ENCODE results near the gene UROC1. TPM values are rescaled to one million over a fixed set of nuclear protein-coding genes. Genes with fewer than 3 reads are reported as not detected.

The UROC1 gene
- total RNA-seq, 1 donor from 2014 or later = not detected

DNA sequence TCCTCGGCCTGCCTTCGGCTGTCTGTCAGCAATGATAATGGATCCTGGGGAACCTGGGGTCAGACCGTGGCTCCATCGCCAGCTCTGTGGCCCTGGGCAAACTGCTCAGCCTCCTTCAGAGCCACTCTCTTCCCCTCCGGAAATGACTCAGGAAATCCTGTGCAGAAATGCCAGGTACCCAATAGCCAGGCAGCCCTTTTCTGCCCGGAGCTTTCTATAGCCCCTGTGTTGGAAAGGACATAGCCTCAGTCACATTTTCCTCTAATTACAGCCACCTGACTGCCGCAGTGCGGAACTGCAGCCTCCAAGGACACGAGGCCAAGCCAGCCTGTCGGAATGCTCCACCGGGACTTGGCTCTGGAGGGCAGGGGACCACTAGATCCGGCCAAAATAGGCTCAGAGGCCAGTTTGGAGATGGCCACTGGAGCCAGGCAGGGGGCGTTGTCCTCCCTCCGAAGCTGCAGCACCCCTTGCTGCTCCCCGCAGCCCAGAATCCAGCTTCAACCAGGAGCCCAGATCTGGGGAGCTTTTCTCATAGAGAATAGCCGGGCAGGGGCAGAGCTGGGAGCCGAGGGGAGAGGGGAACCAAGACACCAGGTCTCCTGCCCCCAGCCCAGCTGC lies 30.3 kb downstream of the UROC1 start:
- no peaks in the 10 kb centered on the region for H3K36me3 ChIP-seq (ENCODE audit: control insufficient read depth, insufficient read depth, low read length)
- H3K27me3 ChIP-seq (ENCODE audit: control insufficient read depth, insufficient read depth, low read length) = no peaks in the 10 kb centered on the region
- DNase-seq (ENCODE audit: low read depth) = peak; percentile 58
- TF ChIP-seq, protein P1, sequence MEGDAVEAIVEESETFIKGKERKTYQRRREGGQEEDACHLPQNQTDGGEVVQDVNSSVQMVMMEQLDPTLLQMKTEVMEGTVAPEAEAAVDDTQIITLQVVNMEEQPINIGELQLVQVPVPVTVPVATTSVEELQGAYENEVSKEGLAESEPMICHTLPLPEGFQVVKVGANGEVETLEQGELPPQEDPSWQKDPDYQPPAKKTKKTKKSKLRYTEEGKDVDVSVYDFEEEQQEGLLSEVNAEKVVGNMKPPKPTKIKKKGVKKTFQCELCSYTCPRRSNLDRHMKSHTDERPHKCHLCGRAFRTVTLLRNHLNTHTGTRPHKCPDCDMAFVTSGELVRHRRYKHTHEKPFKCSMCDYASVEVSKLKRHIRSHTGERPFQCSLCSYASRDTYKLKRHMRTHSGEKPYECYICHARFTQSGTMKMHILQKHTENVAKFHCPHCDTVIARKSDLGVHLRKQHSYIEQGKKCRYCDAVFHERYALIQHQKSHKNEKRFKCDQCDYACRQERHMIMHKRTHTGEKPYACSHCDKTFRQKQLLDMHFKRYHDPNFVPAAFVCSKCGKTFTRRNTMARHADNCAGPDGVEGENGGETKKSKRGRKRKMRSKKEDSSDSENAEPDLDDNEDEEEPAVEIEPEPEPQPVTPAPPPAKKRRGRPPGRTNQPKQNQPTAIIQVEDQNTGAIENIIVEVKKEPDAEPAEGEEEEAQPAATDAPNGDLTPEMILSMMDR (IDR thresholded peaks at IDR 0.05; ENCODE audit: insufficient read depth, low read length, severe bottlenecking) = no peak
- no peak overlapping the region for H3K4me3 ChIP-seq (ENCODE audit: low read depth, low read length)
- no peak for FAIRE-seq

DNA sequence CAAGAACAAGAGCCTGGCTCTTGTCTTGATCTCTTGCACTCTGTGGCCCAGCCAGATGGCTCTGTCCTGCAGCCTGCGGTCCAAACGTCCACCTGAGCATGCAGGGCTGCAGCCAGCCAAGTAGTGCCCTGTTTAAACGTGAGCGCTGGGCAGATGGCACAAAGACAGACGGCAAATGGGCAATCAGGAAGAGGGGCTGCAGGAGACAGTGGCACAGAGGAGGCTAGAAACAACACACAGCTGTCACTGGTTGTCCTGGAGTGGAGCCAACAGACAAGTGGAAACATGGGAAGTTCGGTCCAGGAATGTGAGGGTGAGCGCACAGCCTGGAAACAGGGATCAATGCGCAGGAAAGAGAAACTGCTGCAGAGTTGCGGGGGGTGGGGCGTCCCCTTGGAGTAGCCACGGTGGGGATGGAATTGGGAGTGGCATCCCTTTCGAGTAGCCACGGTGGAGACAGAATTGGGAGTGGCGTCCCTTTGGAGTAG lies 31.2 kb downstream of the UROC1 start:
- FAIRE-seq (peak; percentile 66), DNase-seq (ENCODE audit: low read depth) (peak; percentile 43)

DNA sequence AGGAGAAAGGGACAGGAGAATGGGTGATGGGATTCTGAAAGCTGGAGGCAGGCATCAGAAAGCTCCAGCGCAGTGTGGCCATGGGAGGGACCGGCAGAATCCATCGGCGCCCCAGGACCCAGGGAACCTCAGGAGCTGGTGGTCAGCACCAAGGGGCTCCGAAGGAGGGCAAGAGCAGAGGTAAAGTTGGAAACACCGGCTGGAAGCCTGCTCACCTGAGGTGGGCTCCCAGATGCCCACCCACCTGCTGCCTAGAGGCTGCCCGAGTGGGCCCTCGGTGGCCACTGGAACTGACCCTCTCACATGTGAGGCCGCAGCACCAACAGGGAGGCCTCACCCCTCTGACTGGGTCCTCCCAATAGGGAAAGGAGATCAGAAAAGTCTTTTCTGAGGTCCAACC lies 31.6 kb downstream of the UROC1 start:
- DNase-seq (ENCODE audit: low read depth) = no peak
- FAIRE-seq = no peak
- H3K36me3 ChIP-seq (ENCODE audit: control insufficient read depth, insufficient read depth, low read length) = no peaks in the 10 kb centered on the region
- H3K27me3 ChIP-seq (ENCODE audit: control insufficient read depth, insufficient read depth, low read length) = no peaks in the 10 kb centered on the region
- H3K4me3 ChIP-seq (ENCODE audit: low read depth, low read length) = no peak overlapping the region
- TF ChIP-seq, protein P1 (IDR thresholded peaks at IDR 0.05; ENCODE audit: insufficient read depth, low read length, severe bottlenecking) = no peak

More for the DNA sequence above, 31.2 kb downstream of the UROC1 start:
- Histone ChIP-seq H3K36me3 (ENCODE audit: control insufficient read depth, insufficient read depth, low read length) (no peaks in the 10 kb centered on the region), H3K27me3 (ENCODE audit: control insufficient read depth, insufficient read depth, low read length) (no peaks in the 10 kb centered on the region), H3K4me3 (ENCODE audit: low read depth, low read length) (no peak overlapping the region)
- TF ChIP-seq, protein P1 (IDR thresholded peaks at IDR 0.05; ENCODE audit: insufficient read depth, low read length, severe bottlenecking) = no peak

DNA sequence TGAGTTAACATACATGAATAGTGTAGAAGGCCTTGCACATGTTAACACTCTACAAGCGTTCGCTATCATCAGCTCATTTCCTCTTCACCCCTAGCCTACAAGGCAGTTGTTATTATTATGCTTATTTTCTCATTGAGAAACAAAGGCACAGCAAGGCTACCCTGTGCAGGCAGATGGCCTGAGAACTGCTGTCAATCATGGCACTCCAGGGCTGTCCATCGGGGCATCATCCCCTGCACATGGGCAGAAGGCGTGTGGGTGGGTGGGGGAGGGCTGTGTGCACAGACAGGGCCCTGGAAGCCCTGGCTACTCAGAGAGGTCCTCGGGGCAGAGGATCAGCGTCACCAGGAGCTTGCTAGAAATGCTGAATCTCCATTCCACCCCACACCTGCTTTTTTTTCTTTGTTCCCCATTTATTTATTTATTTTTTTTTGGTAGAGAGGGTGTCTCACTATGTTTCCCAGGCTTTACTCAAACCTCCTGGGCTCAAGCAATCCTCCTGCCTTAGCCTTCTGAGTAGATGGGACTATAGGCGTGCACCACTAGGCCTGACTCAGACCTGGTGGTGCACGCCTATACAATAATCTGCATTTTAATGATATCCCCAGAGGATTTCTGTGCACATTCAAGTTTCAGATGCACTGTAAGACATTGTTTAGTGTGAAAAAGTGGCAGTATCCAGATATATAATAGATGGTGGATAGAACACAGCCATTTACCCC lies 32.2 kb downstream of the UROC1 start:
- TF ChIP-seq, protein P1 (IDR thresholded peaks at IDR 0.05; ENCODE audit: insufficient read depth, low read length, severe bottlenecking) = no peak
- no peak for FAIRE-seq

DNA sequence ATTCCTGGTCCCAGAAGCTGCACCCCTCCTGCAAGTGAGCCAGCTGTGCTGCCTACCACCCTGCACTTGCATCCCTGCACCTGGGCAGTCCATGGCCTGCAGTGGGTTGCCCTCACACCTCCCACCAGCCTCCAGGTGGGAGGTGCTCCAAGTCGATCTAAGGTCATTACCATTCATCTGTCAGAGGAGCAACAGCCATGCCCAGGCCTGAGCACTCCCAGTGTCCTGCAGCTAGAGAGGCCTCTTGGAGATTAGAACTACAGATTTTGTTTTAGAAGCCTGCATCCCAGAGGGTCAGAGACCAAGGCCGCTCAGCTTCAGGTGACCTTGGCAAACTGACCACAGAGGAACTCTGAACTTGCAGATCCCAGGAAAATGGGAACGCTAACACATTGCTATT lies 32.9 kb downstream of the UROC1 start:
- DNase-seq (ENCODE audit: low read depth) (no peak), FAIRE-seq (no peak)
- Histone ChIP-seq H3K4me3 (ENCODE audit: low read depth, low read length) (no peak overlapping the region), H3K27me3 (ENCODE audit: control insufficient read depth, insufficient read depth, low read length) (no peaks in the 10 kb centered on the region), H3K36me3 (ENCODE audit: control insufficient read depth, insufficient read depth, low read length) (no peaks in the 10 kb centered on the region)
- TF ChIP-seq, protein P1 (IDR thresholded peaks at IDR 0.05; ENCODE audit: insufficient read depth, low read length, severe bottlenecking) = no peak

More for the DNA sequence above, 32.2 kb downstream of the UROC1 start:
- no peak for DNase-seq (ENCODE audit: low read depth)
- no peaks in the 10 kb centered on the region for H3K36me3 ChIP-seq (ENCODE audit: control insufficient read depth, insufficient read depth, low read length)
- no peak overlapping the region for H3K4me3 ChIP-seq (ENCODE audit: low read depth, low read length)
- no peaks in the 10 kb centered on the region for H3K27me3 ChIP-seq (ENCODE audit: control insufficient read depth, insufficient read depth, low read length)
